ENCODE results near the gene GRB10. TPM values are rescaled to one million over a fixed set of nuclear protein-coding genes. Genes with fewer than 3 reads are reported as not detected.
A peak's percentile ranks its signal among the peaks of the same experiment; 100 is the strongest.

The GRB10 gene
- total RNA-seq, 1 donor from 2014 or later, result 67.7 TPM

DNA sequence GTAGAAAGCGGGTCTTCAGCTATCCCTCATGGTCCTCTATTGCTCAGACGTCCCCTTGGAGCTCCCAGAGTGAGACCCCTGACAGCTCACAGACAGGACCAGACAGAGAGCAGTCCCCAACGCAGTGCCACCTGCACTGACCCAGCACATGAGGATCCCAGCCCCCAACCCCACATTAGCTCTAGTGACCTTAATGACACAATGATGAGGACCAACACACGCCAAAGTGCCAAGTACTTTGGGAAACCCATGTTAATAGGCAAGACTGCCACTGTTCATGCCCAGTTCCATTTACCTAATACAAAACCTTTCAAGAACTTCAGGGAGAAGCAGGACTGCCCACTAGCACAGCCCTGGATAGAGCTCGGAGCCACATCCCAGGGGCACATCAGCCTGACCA is 5.7 kb upstream of the GRB10 start:
- FAIRE-seq, result no peak
- Histone ChIP-seq H3K4me3 (ENCODE audit: low read depth, low read length) (no peak overlapping the region), H3K36me3 (ENCODE audit: control insufficient read depth, insufficient read depth, low read length) (no peaks in the 10 kb centered on the region), H3K27me3 (ENCODE audit: control insufficient read depth, insufficient read depth, low read length) (no peaks in the 10 kb centered on the region)
- no peak for DNase-seq (ENCODE audit: low read depth)
- TF ChIP-seq, protein P1, sequence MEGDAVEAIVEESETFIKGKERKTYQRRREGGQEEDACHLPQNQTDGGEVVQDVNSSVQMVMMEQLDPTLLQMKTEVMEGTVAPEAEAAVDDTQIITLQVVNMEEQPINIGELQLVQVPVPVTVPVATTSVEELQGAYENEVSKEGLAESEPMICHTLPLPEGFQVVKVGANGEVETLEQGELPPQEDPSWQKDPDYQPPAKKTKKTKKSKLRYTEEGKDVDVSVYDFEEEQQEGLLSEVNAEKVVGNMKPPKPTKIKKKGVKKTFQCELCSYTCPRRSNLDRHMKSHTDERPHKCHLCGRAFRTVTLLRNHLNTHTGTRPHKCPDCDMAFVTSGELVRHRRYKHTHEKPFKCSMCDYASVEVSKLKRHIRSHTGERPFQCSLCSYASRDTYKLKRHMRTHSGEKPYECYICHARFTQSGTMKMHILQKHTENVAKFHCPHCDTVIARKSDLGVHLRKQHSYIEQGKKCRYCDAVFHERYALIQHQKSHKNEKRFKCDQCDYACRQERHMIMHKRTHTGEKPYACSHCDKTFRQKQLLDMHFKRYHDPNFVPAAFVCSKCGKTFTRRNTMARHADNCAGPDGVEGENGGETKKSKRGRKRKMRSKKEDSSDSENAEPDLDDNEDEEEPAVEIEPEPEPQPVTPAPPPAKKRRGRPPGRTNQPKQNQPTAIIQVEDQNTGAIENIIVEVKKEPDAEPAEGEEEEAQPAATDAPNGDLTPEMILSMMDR (IDR thresholded peaks at IDR 0.05; ENCODE audit: insufficient read depth, low read length, severe bottlenecking), result no peak

DNA sequence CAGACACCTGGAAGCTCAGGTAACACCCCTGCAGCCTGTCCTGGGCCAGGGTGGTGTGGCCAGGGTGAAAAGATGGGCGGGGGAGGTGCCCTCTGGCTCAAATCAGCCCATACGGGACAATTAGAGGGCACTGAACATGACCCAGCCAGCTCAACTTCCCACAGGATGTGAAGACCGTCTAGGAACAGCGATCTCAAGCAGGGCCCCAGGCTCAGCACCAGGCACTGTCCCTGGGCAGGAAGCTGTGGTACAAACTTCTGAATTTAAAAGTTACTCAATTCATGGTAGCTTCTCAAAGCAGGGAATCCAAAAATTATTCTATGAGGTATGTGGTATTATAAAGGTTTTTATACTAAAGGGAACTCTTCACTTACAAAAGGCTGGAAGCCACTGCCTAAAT is 5.1 kb upstream of the GRB10 start:
- H3K27me3 ChIP-seq (ENCODE audit: control insufficient read depth, insufficient read depth, low read length), result no peaks in the 10 kb centered on the region
- no peak for DNase-seq (ENCODE audit: low read depth)
- no peaks in the 10 kb centered on the region for H3K36me3 ChIP-seq (ENCODE audit: control insufficient read depth, insufficient read depth, low read length)
- H3K4me3 ChIP-seq (ENCODE audit: low read depth, low read length), result no peak overlapping the region
- no peak for FAIRE-seq
- TF ChIP-seq, protein P1 (IDR thresholded peaks at IDR 0.05; ENCODE audit: insufficient read depth, low read length, severe bottlenecking), result no peak

DNA sequence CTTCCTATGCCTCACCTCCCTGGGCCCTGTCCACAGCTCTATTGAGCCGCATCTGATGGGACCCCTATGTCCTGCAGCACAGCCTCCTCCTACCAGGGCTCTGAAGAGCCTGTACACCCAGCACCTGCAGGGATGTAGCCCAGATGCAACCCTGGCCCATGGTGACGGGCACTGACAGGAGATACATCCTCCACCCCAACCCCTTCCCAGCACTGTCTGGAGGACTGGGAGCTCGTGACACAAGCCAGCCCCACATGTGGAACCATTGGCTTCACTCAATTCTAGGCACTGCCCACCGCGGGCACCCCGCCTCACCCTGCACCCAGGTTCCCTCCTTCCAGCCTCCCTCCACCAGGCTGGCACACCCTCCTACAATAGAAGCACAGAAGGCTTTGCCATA is 2.6 kb upstream of the GRB10 start:
- FAIRE-seq, result no peak
- H3K27me3 ChIP-seq (ENCODE audit: control insufficient read depth, insufficient read depth, low read length), result no peaks in the 10 kb centered on the region
- no peak overlapping the region for H3K4me3 ChIP-seq (ENCODE audit: low read depth, low read length)
- TF ChIP-seq, protein P1 (IDR thresholded peaks at IDR 0.05; ENCODE audit: insufficient read depth, low read length, severe bottlenecking), result no peak
- no peaks in the 10 kb centered on the region for H3K36me3 ChIP-seq (ENCODE audit: control insufficient read depth, insufficient read depth, low read length)
- DNase-seq (ENCODE audit: low read depth), result no peak

DNA sequence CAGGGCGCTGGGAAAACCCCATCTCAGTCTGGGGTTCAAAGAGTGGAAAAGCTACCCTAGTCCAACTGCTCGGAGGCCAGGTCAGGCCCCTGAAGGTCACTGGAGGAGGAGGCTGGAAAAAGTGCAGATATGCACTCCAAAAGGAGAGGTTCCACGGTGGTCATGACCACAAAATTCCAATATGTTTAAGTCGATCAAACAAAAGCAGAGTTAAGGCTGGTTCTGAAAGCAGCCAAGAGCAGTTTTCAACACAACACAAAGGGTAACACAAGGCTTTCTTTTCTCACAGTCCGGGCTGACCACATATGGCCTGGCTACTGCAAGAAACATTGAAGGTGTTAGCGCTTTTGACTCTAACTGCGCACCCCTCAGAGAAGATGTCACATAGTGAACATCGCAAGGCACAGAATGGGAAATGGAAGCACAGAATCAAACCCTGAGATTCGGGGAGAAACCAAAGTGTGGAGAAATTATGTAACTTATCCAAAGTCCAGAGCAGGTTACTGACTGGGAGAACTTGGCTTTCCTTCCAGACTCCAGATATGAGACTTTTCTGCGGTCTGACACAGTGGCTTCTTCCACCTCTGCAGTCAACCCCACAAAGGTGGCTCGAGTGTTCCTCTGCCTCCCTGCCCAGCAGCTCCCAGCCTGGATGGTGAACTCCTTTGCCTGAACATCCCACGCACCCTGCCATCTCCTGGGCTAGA is 1.3 kb upstream of the GRB10 start:
- no peaks in the 10 kb centered on the region for H3K27me3 ChIP-seq (ENCODE audit: control insufficient read depth, insufficient read depth, low read length)
- FAIRE-seq, result peak; percentile 64
- TF ChIP-seq, protein P1 (IDR thresholded peaks at IDR 0.05; ENCODE audit: insufficient read depth, low read length, severe bottlenecking), result no peak
- DNase-seq (ENCODE audit: low read depth), result no peak
- H3K4me3 ChIP-seq (ENCODE audit: low read depth, low read length), result no peak overlapping the region
- no peaks in the 10 kb centered on the region for H3K36me3 ChIP-seq (ENCODE audit: control insufficient read depth, insufficient read depth, low read length)

DNA sequence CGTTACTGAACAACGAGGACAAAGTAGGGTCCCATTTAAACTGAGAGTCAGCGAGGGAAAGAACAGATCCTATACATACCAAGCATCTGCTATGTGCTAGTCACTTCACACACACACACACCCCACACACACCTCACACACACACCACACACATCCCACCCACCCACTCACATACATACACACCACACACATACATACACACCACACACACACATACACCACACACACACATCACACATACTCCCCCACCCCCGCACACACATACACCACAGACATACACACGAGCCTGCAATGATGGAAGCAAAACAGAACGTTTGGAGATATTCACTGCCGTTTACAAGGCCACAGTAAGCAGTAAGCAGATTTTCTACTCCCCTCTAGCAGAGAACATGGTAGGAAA is 607 bp upstream of the GRB10 start:
- no peaks in the 10 kb centered on the region for H3K27me3 ChIP-seq (ENCODE audit: control insufficient read depth, insufficient read depth, low read length)
- peaks cover 1% of the 10 kb centered on the region for H3K36me3 ChIP-seq (ENCODE audit: control insufficient read depth, insufficient read depth, low read length)
- peak overlapping the region; percentile 33 for H3K4me3 ChIP-seq (ENCODE audit: low read depth, low read length)
- TF ChIP-seq, protein P1 (IDR thresholded peaks at IDR 0.05; ENCODE audit: insufficient read depth, low read length, severe bottlenecking), result no peak
- DNase-seq (ENCODE audit: low read depth), result no peak
- peak; percentile 55 for FAIRE-seq

Data from bronchial epithelial cell (primary cell).